ENCODE measurements around the gene HK3. TPM values are rescaled to one million over a fixed set of nuclear protein-coding genes. Genes with fewer than 3 reads are reported as not detected.

HK3 gene
- total RNA-seq, 1 experiment from 2014 or later: 0.17 TPM

- ATAC-seq (no peak), DNase-seq (ENCODE audit: low spot score) (no peak)
- no peak overlapping the region for H3K27ac Mint-ChIP-seq
- POLR2A ChIA-PET: no interaction called here
- CTCF ChIA-PET: no interaction called here
- no peaks in the 10 kb centered on the region for H3K36me3 Mint-ChIP-seq
- no peak overlapping the region for H3K4me3 Mint-ChIP-seq
- no peaks in the 10 kb centered on the region; the same call in 1 of the 2 replicates for H3K27me3 Mint-ChIP-seq (ENCODE audit: low read depth)
- no peak for TF ChIP-seq STAT6 (CRISPR knock-in tag; conservative IDR thresholded peaks at IDR 0.05; ENCODE audit: low read depth)
- TF ChIP-seq IRF1 (CRISPR knock-in tag; IDR thresholded peaks at IDR 0.05): no peak
- no peak for TF ChIP-seq PRRX2 (CRISPR knock-in tag; IDR thresholded peaks at IDR 0.05)
- no peak for TF ChIP-seq ZNF281 (CRISPR knock-in tag; IDR thresholded peaks at IDR 0.05)
- no peak for TF ChIP-seq CREM (CRISPR knock-in tag; IDR thresholded peaks at IDR 0.05)
- TF ChIP-seq CTCF (IDR thresholded peaks at IDR 0.05): no peak
- TF ChIP-seq ZNF263 (CRISPR knock-in tag; IDR thresholded peaks at IDR 0.05; ENCODE audit: low read depth): no peak
- TF ChIP-seq ZNF317 (CRISPR knock-in tag; IDR thresholded peaks at IDR 0.05; ENCODE audit: borderline replicate concordance, low read depth): no peak
- TF ChIP-seq ATF2 (CRISPR knock-in tag; IDR thresholded peaks at IDR 0.05; ENCODE audit: borderline replicate concordance, low read depth): no peak
- no peak for TF ChIP-seq NR3C1 (CRISPR knock-in tag; conservative IDR thresholded peaks at IDR 0.05; ENCODE audit: low read depth)
- TF ChIP-seq ZNF423 (CRISPR knock-in tag; IDR thresholded peaks at IDR 0.05): no peak
- no peak for TF ChIP-seq TEAD4 (CRISPR knock-in tag; IDR thresholded peaks at IDR 0.05)
- no peak for TF ChIP-seq PREB (CRISPR knock-in tag; IDR thresholded peaks at IDR 0.05; ENCODE audit: borderline replicate concordance)
- no peak for TF ChIP-seq ATF3 (CRISPR knock-in tag; conservative IDR thresholded peaks at IDR 0.05)
- TF ChIP-seq ELF4 (CRISPR knock-in tag; IDR thresholded peaks at IDR 0.05; ENCODE audit: low read depth): no peak
- no peak for TF ChIP-seq SP1 (CRISPR knock-in tag; conservative IDR thresholded peaks at IDR 0.05)
- no peak for TF ChIP-seq ZNF671 (CRISPR knock-in tag; IDR thresholded peaks at IDR 0.05)
- no peak for TF ChIP-seq AFF4 (CRISPR knock-in tag; IDR thresholded peaks at IDR 0.05; ENCODE audit: borderline replicate concordance)
- no peak for TF ChIP-seq E2F5 (CRISPR knock-in tag; IDR thresholded peaks at IDR 0.05)
- no peaks in the 10 kb centered on the region for H3K4me1 Mint-ChIP-seq
- H3K9me3 Mint-ChIP-seq: 0 out of 2 replicates have a peak, but pooled peaks cover 3% of the 10 kb centered on the region
These were observed 68.1 kb downstream of the HK3 start for GRCh38 chr5:176830995-176831423.

Data from WTC11 (cell line).